Measurements from ENCODE around the gene CES2. TPM values are rescaled to one million over a fixed set of nuclear protein-coding genes. Genes with fewer than 3 reads are reported as not detected.
"Not testable (repeated sequence)": the region's sequence is repeated elsewhere in the genome, so short reads cannot be mapped to it uniquely, and the experiment has no call there.

CES2 gene
- total RNA-seq, 1 experiment from 2014 or later = 21.9 TPM

GRCh38 chr16:66988197-66988788, 53.0 kb downstream of the CES2 start, which contains the start of gene CES4A:
CES4A (plus strand) TSS chr16:66988589; CDS start chr16:66988773, 184 bp downstream.
- Histone ChIP-seq H3K36me3 (no peaks in the 10 kb centered on the region), H3K27ac (no peak within 1 kb of the TSS), H3K9me3 (replicated peaks) (no peaks in the 10 kb centered on the region), H3K27me3 (replicated peaks) (no peaks in the 10 kb centered on the region; the same call in 1 of the 2 replicates), H3K4me1 (replicated peaks) (no peaks in the 10 kb centered on the region), H3K4me3 (no peak within 1 kb of the TSS)
- DNase-seq (ENCODE audit: low read depth in 1 of 2, low spot score in 2 of 2) = no peak

GRCh38 chr16:66991545-66992077, 56.3 kb downstream of the CES2 start:
- no peak for DNase-seq (ENCODE audit: low read depth in 1 of 2, low spot score in 2 of 2)
- Histone ChIP-seq H3K36me3 (no peaks in the 10 kb centered on the region), H3K27me3 (replicated peaks) (no peaks in the 10 kb centered on the region), H3K4me3 (no peak overlapping the region), H3K9me3 (replicated peaks) (no peaks in the 10 kb centered on the region), H3K27ac (no peak overlapping the region), H3K4me1 (replicated peaks) (no peaks in the 10 kb centered on the region)

- not testable (repeated sequence) for H3K4me3 ChIP-seq
These were observed 58.2 kb downstream of the CES2 start for GRCh38 chr16:66993558-66993957.

More at GRCh38 chr16:66993558-66993957, 58.2 kb downstream of the CES2 start:
- DNase-seq (ENCODE audit: low read depth in 1 of 2, low spot score in 2 of 2); H3K36me3 ChIP-seq; H3K27me3 ChIP-seq (replicated peaks); H3K9me3 ChIP-seq (replicated peaks); H3K27ac ChIP-seq; H3K4me1 ChIP-seq (replicated peaks): not testable (repeated sequence)

Other genes with a start within 250 kb of the CES2 start
- 8.9 and 14.6 TPM in 2 replicates for gene CMTM4, start 238.8 kb upstream of the CES2 start, total RNA-seq (2014; rRNA removed; shearing (Covaris generic))
- gene DYNC1LI2, start 183.9 kb upstream of the CES2 start, total RNA-seq (2014; rRNA removed; shearing (Covaris generic)) = 89.0 and 101 TPM in 2 replicates
- 0.05 TPM in 1 of 2 replicates, not detected in the other for gene TERB1, start 133.9 kb upstream of the CES2 start, total RNA-seq (2014; rRNA removed; shearing (Covaris generic))
- 78.8 and 80.9 TPM in 2 replicates for gene NAE1, start 104.5 kb upstream of the CES2 start, total RNA-seq (2014; rRNA removed; shearing (Covaris generic))
- gene CA7, start 91.1 kb upstream of the CES2 start, total RNA-seq (2014; rRNA removed; shearing (Covaris generic)) = not detected in 2 replicates
- 2.3 and 5.0 TPM in 2 replicates for gene PDP2, start 55.0 kb upstream of the CES2 start, total RNA-seq (2014; rRNA removed; shearing (Covaris generic))
- not detected in 2 replicates for gene CDH16, start 16.6 kb upstream of the CES2 start, total RNA-seq (2014; rRNA removed; shearing (Covaris generic))
- 0.16 and 0.39 TPM in 2 replicates for gene RRAD, start 10.0 kb upstream of the CES2 start, total RNA-seq (2014; rRNA removed; shearing (Covaris generic))
- gene CIAO2B, start 1.1 kb upstream of the CES2 start, total RNA-seq (2014; rRNA removed; shearing (Covaris generic)) = 93.0 and 149 TPM in 2 replicates
- not detected in 2 replicates for gene CES3, start 25.8 kb downstream of the CES2 start, total RNA-seq (2014; rRNA removed; shearing (Covaris generic))
- not detected in 2 replicates for gene CES4A, start 53.1 kb downstream of the CES2 start, total RNA-seq (2014; rRNA removed; shearing (Covaris generic))
- gene CBFB, start 93.6 kb downstream of the CES2 start, total RNA-seq (2014; rRNA removed; shearing (Covaris generic)) = 170 and 181 TPM in 2 replicates
- 18.7 and 28.8 TPM in 2 replicates for gene PHAF1, start 174.4 kb downstream of the CES2 start, total RNA-seq (2014; rRNA removed; shearing (Covaris generic))
- 34.5 and 36.1 TPM in 2 replicates for gene B3GNT9, start 215.5 kb downstream of the CES2 start, total RNA-seq (2014; rRNA removed; shearing (Covaris generic))
- 25.5 and 46.7 TPM in 2 replicates for gene TRADD, start 224.4 kb downstream of the CES2 start, total RNA-seq (2014; rRNA removed; shearing (Covaris generic))
- 11.7 and 24.2 TPM in 2 replicates for gene FBXL8, start 224.4 kb downstream of the CES2 start, total RNA-seq (2014; rRNA removed; shearing (Covaris generic))
- 3.9 and 12.8 TPM in 2 replicates for gene HSF4, start 229.2 kb downstream of the CES2 start, total RNA-seq (2014; rRNA removed; shearing (Covaris generic))
- 24.1 and 29.7 TPM in 2 replicates for gene NOL3, start 235.0 kb downstream of the CES2 start, total RNA-seq (2014; rRNA removed; shearing (Covaris generic))
- gene MATCAP1, start 248.4 kb downstream of the CES2 start, total RNA-seq (2014; rRNA removed; shearing (Covaris generic)) = 8.1 and 11.3 TPM in 2 replicates

All from SJSA1 (cell line).